ENCODE data around the gene TRHDE.

- TF ChIP-seq ARNTL (CRISPR knock-in tag; IDR thresholded peaks at IDR 0.05; ENCODE audit: borderline replicate concordance, low read depth) (no peak), ZFP3 (CRISPR knock-in tag; IDR thresholded peaks at IDR 0.05) (no peak), CREB5 (CRISPR knock-in tag; IDR thresholded peaks at IDR 0.05; ENCODE audit: low read depth) (no peak), ZNF565 (CRISPR knock-in tag; conservative IDR thresholded peaks at IDR 0.05; ENCODE audit: low read depth) (no peak), ISL1 (CRISPR knock-in tag; IDR thresholded peaks at IDR 0.05) (no peak), ZFP30 (CRISPR knock-in tag; IDR thresholded peaks at IDR 0.05) (no peak), SNAI2 (CRISPR knock-in tag; IDR thresholded peaks at IDR 0.05) (no peak), RARB (CRISPR knock-in tag; IDR thresholded peaks at IDR 0.05) (no peak), ZNF70 (CRISPR knock-in tag; IDR thresholded peaks at IDR 0.05) (no peak), PATZ1 (CRISPR knock-in tag; IDR thresholded peaks at IDR 0.05; ENCODE audit: borderline replicate concordance) (no peak), POU6F1 (CRISPR knock-in tag; IDR thresholded peaks at IDR 0.05; ENCODE audit: borderline replicate concordance, low read depth) (no peak)
Observed at GRCh38 chr12:72658615-72659014, 386.4 kb downstream of the TRHDE start.
